ENCODE data around the gene DNAJC19.
"Not testable (repeated sequence)": the region's sequence is repeated elsewhere in the genome, so short reads cannot be mapped to it uniquely, and the experiment has no call there.

The DNAJC19 gene

GRCh38 chr3:180989291-180990163 lies at the start of gene DNAJC19:
DNAJC19 (minus strand) TSS chr3:180989736; CDS start chr3:180989602, 134 bp downstream.
- peak; percentile 69 for DNase-seq

- no peak for DNase-seq
Observed at GRCh38 chr3:181030948-181031347, 41.4 kb upstream of the DNAJC19 start.

GRCh38 chr3:181025204-181025603 lies 35.7 kb upstream of the DNAJC19 start:
- DNase-seq: no peak

GRCh38 chr3:181017690-181018089 lies 28.2 kb upstream of the DNAJC19 start:
- no peak for DNase-seq

GRCh38 chr3:181009225-181009624 lies 19.7 kb upstream of the DNAJC19 start:
- no peak for DNase-seq

GRCh38 chr3:181008796-181009195 lies 19.3 kb upstream of the DNAJC19 start:
- no peak for DNase-seq

- no peak for DNase-seq
Observed at GRCh38 chr3:181007262-181007661, 17.7 kb upstream of the DNAJC19 start.

GRCh38 chr3:181006541-181006940 lies 17.0 kb upstream of the DNAJC19 start:
- DNase-seq: no peak

- DNase-seq: not testable (repeated sequence)
Observed at GRCh38 chr3:181003469-181003868, 13.9 kb upstream of the DNAJC19 start.

- DNase-seq: not testable (repeated sequence)
Observed at GRCh38 chr3:181002331-181002730, 12.8 kb upstream of the DNAJC19 start.

GRCh38 chr3:180996415-180996932 lies 6.9 kb upstream of the DNAJC19 start:
- DNase-seq: no peak

- DNase-seq: no peak
Observed at GRCh38 chr3:180990505-180990904, 969 bp upstream of the DNAJC19 start.

GRCh38 chr3:180987344-180987743 lies 2.2 kb downstream of the DNAJC19 start:
- no peak for DNase-seq

GRCh38 chr3:180986366-180986765 lies 3.2 kb downstream of the DNAJC19 start:
- not testable (repeated sequence) for DNase-seq

- no peak for DNase-seq
Observed at GRCh38 chr3:180983136-180983535, 6.4 kb downstream of the DNAJC19 start.

GRCh38 chr3:180981912-180982311 lies 7.6 kb downstream of the DNAJC19 start:
- DNase-seq: no peak

- DNase-seq: no peak
Observed at GRCh38 chr3:180980611-180981010, 8.9 kb downstream of the DNAJC19 start.

GRCh38 chr3:180979961-180980360 lies 9.6 kb downstream of the DNAJC19 start:
- DNase-seq: no peak

GRCh38 chr3:180977498-180977897 lies 12.0 kb downstream of the DNAJC19 start:
- no peak for DNase-seq

GRCh38 chr3:180974286-180974685 lies 15.2 kb downstream of the DNAJC19 start:
- DNase-seq: no peak

GRCh38 chr3:180973543-180973942 lies 16.0 kb downstream of the DNAJC19 start:
- DNase-seq: no peak

GRCh38 chr3:180970931-180971330 lies 18.6 kb downstream of the DNAJC19 start:
- DNase-seq: no peak

GRCh38 chr3:180962530-180962929 lies 27.0 kb downstream of the DNAJC19 start:
- DNase-seq: no peak

- no peak for DNase-seq
Observed at GRCh38 chr3:180961552-180961951, 28.0 kb downstream of the DNAJC19 start.

- DNase-seq: no peak
Observed at GRCh38 chr3:180961087-180961486, 28.4 kb downstream of the DNAJC19 start.

Measured in 8988T (cell line).